NCI-H82 (cell line): ENCODE results near the gene VARS2.
"Not testable (repeated sequence)": the region's sequence is repeated elsewhere in the genome, so short reads cannot be mapped to it uniquely, and the experiment has no call there.

Experiments
- DNase-seq: peaks from one replicate; lab custom pipeline; 2025; lab: John Stamatoyannopoulos, UW

The VARS2 gene

DNA sequence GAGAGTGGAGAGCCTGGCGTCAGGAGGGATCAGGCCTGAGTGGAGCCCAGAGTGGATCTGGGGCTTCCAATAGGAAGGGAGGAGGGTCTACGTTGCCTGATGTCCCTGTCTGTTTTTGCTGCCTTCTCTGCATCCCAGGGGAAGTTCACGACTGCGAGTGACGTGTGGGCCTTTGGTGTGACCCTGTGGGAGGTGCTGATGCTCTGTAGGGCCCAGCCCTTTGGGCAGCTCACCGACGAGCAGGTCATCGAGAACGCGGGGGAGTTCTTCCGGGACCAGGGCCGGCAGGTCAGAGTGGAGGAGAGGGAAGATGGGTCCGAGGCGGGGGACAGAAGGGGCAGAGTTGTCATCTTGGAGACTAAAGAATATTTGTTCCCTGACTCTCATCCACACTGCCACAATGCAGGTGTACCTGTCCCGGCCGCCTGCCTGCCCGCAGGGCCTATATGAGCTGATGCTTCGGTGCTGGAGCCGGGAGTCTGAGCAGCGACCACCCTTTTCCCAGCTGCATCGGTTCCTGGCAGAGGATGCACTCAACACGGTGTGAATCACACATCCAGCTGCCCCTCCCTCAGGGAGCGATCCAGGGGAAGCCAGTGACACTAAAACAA lies 15.2 kb upstream of the VARS2 start:
- DNase-seq, result no peak

DNA sequence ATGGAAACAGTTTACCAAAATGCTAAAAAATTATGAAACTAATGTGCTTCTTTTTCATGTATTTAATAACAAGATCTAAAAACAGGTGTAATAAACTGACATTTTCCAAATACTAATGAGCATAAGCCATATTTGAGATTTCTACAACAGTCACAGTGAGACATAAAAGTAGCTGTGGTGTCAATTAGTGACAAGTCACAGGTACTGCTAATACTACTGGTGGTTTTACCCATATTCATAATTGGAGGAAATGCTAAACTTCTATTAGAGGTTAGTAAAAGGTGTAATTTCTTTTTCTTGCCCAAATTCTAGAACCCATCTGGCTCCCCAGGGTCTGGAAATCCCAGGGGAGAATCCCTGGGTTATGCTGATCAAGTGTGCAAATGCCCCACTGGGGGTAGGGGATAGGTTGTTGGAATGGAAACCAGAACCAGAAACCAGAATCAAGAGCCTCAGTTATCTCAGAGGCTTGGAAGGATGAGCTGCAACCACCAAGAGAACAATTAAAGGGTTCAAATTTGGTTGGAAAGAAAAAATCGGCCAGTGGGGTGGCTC lies 13.1 kb upstream of the VARS2 start:
- DNase-seq, result no peak

DNA sequence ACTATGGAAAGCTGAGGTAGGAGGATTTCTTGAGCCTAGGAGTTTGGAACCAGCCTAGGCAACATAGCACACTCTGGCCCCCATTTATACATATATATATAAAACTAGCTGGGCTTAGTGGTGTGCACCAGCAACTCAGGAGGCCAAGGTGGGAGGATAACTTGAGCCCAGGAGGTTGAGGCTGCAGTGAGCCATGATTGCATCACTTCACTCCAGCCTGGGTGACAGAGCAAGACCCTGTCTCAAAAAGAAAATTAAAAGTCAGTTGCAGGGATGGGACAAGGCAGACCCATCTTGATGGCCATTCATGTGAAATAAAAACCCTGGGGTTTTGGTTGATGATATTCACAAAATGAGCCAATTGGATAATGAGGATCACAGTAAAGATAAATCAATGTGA lies 12.6 kb upstream of the VARS2 start:
- no peak for DNase-seq

GRCh38 chr6:30902196-30902595 lies 11.8 kb upstream of the VARS2 start:
- DNase-seq, result not testable (repeated sequence)

DNA sequence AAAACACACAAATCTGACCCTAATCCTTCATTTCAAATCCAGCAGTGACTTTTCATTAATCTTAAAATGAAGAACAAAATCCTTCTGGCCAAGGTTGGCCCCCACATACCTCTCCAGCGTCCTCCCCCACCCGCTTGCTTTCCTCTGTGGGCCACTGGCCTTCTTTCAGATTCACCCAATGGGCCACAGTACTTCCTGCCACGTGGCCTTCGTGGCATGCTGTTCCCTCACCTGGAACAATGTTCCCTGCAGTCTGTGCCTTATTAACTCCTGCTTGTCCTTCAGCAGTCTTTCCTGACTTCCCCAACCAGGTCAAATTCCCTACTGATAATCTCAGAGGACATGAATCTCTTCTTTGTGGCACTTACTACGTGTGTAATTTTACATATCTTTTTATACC lies 11.3 kb upstream of the VARS2 start:
- DNase-seq, result no peak

- DNase-seq, result no peak
These were observed 10.8 kb upstream of the VARS2 start for GRCh38 chr6:30903236-30903635.

DNA sequence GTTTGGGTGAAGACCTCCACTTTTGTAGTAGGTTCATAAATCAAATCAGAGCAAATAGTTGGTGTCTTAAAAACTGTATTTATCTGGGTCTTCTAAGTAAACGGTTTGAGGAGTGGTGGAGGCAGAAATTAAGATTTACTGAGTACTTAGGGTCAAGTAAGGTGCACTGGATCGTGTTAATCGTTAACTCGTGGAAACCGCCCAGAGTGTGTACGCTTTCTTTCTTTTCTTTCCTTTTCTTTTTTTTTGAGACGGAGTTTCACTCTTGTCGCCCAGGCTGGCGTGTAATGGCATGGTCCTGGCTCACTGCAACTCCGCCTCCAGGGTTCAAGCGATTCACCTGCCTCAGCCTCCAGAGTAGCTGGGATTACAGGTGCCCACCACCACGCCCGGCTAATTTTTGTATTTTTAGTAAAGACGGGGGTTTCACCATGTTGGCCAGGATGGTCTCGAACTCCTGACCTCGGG lies 6.7 kb upstream of the VARS2 start:
- not testable (repeated sequence) for DNase-seq

DNA sequence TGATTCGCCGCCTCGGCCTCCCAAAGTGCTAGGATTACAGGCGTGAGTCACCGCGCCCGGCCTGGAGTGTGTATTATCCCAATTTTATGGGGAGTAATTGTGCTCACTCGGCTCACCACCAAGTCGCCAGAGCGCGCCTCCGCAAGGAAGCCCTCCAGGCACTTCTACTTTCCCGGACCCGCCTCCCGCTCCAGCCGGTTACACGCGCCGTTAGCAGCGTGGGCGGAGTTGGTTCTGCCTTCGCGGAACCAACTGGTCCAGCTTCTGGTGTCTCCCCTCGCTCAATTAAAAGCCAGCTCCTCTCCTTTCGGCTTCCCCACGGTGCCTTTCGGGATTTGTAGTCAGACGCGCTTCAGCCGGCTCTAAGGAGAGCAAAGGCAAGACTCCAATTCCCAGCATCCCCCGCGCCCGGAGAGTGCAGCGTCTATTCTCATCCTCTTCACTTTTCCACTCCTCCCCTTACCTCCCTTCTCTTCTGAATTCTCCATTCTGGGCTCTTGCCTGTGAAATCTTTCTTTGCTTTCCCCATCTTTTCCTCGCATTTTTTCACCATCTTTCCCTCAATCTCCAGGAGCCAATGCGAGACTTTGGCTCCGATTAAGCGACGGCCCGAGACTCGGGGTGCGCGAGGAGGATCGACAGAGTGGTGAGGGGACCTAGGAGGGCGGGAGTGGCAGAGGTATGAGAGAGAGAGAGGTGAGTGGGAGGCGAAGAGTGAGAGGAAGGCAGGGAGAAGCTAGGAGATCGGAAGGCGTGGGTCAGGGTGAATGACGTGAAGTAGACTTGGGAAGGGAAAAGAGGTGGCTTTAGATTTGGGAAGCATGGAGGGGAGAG lies 6.1 kb upstream of the VARS2 start, which contains the start of gene GTF2H4:
Gene GTF2H4 (plus strand): TSS at position 450 of the 834 bp plus-strand sequence.
- peak; percentile 100 for DNase-seq

GRCh38 chr6:30908700-30909099 lies 5.3 kb upstream of the VARS2 start:
- no peak for DNase-seq

- not testable (repeated sequence) for DNase-seq
These were observed 3.6 kb upstream of the VARS2 start for GRCh38 chr6:30910473-30910872.

DNA sequence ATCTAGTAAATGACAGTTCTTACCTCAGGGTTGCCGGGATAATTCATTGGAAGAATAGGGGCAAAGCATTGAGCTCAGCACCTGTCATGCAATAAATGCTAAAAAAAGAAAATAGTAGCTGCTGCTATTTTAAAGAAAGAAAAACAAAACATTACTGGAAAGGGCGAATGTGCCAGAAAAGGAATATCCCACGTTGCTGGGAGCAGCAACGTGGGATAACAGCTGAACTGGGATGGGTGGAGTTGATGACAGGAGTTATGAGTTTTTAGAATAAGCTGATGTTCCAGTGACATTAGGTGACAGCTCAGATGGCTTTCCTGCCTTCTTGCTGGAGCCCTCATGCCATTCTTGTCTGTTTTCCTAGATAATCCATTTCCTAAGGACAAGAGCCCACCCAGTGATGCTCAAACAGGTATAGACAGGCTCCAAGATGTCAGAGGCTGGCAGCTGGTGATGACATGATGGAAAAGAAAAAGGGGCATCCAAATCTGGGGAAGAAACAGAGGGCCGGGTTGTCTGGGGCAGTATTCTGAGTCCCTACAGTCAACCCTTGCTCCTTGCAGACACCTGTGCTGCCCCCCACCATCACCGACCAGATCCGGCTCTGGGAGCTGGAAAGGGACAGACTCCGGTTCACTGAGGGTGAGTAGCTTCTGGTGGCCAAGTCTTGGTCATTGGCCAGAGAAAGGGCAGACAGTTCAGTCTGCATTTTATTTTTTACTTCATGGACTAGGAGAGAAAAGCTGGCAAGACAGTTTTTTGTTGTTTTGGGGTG lies 1.1 kb upstream of the VARS2 start:
- DNase-seq, result no peak

GRCh38 chr6:30913721-30914075 lies 340 bp upstream of the VARS2 start:
- no peak for DNase-seq

GRCh38 chr6:30914854-30915590 lies 984 bp downstream of the VARS2 start:
- no peak for DNase-seq

- peak; percentile 73 for DNase-seq
These were observed 1.5 kb downstream of the VARS2 start for GRCh38 chr6:30915591-30915946.

DNA sequence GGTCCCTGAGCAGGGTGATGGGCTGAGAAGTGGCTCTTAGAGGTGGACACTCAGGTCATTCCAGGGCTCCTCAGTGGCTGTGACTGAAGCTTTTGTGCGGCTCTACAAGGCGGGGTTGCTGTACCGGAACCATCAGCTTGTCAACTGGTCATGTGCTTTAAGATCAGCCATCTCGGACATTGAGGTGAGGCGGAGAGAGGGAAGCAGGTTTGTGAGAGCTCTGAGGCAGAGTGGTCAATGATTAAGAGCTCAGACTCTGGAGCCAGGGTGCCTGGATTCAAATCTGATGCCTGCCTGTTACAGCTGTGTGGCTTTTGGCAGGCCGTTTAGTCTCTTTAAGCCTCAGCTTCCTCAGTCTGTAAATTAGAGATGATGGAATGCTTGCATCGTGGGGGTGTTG lies 3.0 kb downstream of the VARS2 start:
- DNase-seq, result no peak

GRCh38 chr6:30917487-30917886 lies 3.4 kb downstream of the VARS2 start:
- no peak for DNase-seq

DNA sequence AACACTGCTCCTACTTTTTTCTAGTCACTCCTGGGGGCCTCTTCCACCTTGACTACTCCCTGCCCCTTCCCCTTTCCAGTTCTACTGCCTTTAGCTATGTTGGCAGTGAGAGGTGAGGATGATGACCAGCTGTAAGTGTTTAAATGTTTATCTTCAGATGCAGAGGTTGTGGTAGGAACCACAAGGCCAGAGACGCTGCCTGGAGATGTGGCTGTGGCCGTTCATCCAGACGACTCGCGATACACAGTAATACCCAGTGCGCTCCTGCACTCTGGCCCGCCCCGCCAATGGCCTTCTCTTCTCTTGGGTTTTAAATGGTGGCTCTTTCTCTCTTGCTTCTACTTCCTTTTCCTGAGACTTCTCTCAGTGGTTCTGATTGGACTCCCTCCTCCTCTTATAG lies 4.6 kb downstream of the VARS2 start:
- DNase-seq, result no peak

DNA sequence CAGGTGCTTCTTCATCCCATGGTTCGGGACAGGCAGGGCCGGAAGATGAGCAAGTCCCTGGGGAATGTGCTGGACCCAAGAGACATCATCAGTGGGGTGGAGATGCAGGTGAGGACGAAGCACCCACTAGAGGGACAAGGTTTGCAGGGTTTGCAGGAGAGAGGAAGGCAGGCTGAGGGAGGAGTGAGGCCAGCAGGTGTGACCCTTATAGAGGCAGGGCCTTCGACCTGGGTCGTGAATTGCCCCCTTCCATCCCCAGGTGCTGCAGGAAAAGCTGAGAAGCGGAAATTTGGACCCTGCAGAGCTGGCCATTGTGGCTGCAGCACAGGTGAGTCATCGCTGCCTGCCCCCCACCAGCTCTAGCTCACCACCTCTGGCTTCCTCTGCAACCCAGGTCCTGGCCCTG lies 8.4 kb downstream of the VARS2 start:
- no peak for DNase-seq

DNA sequence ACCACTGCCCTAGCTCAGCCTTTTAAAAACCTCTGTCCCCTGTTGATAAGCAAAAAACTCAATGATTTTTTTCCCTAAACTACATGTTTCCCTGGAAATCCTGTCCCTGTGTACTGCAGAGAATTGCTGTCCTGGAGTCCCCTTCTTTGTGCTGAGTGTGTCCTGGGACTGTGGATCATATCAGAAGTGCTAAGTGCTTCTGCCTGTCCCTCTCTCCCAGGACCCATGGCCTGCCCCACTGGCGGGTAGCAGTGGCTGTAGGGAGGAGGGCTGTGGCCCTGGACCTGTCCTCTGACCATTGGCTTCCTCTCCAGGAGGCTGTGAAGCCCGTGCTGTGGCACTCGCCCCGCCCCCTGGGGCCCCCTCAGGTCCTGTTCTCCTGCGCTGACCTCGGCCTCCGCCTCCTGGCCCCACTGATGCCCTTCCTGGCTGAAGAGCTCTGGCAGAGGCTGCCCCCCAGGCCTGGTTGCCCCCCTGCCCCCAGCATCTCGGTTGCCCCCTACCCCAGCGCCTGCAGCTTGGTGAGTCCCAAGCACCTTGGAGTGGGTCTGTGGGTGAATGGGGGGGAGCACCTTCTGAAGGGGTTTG lies 10.1 kb downstream of the VARS2 start:
- not testable (repeated sequence) for DNase-seq

- no peak for DNase-seq
These were observed 12.6 kb downstream of the VARS2 start for GRCh38 chr6:30926644-30927043.

DNA sequence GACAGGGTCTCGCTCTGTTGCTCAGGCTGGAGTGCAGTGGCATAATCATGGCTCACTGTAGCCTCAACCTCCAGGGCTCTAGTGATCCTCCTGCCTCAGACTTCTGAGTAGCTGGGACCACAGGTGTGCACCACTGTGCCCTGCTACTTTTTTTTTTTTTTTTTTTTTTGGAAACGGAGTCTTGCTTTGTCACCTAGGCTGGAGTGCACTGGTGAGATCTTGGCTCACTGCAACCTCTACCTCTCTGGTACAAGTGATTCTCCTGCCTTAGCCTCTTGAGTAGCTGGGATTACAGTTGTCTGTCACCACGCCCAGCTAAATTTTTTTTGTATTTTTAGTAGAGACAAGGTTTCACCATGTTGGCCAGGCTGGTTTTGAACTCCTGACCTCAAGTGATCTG lies 13.0 kb downstream of the VARS2 start:
- not testable (repeated sequence) for DNase-seq
